HG03342 (cell line): ENCODE measurements around the gene VAV2.
"Not testable (repeated sequence)": the region's sequence is repeated elsewhere in the genome, so short reads cannot be mapped to it uniquely, and the experiment has no call there.

Source experiments
- ATAC-seq: cut with Tn5 transposase; IDR thresholded peaks from one replicate; pipeline ENCODE4 v1.9.1; 2021; ENCODE audit warnings: mild to moderate bottlenecking, moderate library complexity; ENCODE audit not compliant: unreplicated experiment

Gene VAV2

GRCh38 chr9:133759146-133759900 lies 232.8 kb downstream of the VAV2 start:
- no peak for ATAC-seq

DNA sequence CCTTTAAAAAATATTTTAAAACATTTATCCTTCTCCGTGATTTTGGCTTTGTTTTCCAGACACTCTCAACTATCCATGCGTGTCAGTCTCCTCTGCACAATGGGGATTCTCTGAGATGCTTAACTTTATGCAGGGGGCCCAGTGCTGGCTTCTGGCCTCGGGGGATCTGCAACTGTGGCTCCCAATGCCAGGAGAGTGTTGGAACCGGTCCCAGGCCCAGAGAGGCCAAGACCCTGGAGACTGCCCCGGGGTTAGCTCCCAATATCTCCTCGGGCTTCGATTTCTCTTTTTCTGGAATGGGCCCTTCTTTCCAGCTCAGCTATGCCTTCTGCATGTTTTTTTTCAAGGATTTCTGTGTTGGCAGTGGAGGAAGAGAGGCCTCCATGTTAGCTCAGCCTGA lies 233.9 kb downstream of the VAV2 start:
- no peak for ATAC-seq

DNA sequence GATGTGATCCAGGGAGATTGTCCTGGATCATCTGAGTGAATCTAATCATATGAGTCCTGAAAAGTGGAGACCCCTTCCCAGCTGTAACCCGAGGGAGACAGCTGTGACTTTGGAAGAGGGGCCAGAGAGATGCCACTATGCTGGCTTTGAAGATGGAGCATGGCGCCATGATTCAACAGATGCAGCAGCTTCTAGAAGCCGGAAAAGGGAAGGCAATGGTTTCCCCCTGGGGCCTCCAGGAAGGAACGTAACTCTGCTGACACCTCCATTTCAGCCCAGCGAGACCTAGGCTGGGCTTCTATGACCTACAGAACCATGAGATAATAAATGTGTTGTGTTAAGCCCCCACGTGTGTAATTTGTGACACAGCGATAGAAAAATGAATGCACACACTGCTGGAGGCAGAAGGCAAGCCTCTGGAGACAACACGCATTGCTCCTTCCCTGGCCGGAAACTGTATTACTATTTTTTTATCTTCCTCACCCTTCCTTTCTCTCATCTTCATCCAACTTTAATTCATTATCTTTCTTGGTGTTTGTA lies 237.4 kb downstream of the VAV2 start:
- no peak for ATAC-seq

GRCh38 chr9:133754187-133754586 lies 237.9 kb downstream of the VAV2 start:
- ATAC-seq, result no peak

GRCh38 chr9:133752739-133753446 lies 239.2 kb downstream of the VAV2 start:
- no peak for ATAC-seq

DNA sequence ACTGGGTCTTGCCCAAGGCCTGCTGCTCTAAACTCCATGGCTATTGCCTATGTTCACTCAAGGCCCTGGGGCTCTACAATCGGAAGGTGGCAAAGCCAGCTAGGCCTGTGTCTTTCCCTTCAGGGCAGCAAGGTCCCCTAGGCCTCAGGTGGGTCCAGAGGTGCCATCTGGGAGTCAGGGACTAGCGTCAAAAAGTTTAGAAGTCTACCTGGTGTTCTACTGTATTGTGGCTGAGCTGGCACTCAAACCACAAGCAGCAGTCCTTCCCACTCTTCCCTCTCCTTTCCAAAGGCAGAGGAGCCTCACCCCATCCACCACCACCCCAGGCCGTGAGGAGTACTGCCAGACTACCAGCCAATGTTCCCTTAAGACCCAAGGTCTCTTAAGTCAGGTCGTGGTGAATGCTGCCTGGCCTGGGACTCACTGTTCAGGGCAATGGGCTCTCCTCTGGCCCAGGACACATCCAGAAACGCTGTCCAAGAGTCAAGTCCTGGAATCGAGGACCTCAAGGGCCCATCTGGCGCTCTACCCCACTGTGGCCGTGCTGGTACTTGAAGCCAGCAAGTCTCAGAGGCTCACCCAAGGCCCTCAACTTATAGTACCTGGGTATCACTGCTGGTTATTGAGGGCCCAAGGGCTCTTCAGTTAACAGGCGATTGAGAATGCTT lies 241.0 kb downstream of the VAV2 start:
- no peak for ATAC-seq

DNA sequence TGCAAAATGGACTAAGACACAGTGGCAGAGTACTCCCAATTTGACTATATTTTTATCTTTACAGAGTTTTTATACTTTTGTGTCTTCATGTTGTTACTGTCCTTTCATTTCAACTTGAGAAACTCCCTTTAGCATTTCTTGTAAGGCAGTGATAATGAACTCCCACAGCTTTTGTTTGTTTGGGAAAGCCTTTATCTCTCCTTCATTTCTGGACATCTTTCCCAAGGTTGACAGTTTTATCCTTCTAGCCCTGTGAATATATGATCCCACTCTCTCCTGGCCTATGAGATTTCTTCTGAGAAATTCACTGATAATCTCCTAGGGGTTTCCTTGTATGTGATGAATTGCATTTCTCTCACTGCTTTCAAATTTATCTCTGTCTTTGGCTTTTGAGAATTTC lies 244.8 kb downstream of the VAV2 start:
- no peak for ATAC-seq

GRCh38 chr9:133744528-133744927 lies 247.6 kb downstream of the VAV2 start:
- not testable (repeated sequence) for ATAC-seq

DNA sequence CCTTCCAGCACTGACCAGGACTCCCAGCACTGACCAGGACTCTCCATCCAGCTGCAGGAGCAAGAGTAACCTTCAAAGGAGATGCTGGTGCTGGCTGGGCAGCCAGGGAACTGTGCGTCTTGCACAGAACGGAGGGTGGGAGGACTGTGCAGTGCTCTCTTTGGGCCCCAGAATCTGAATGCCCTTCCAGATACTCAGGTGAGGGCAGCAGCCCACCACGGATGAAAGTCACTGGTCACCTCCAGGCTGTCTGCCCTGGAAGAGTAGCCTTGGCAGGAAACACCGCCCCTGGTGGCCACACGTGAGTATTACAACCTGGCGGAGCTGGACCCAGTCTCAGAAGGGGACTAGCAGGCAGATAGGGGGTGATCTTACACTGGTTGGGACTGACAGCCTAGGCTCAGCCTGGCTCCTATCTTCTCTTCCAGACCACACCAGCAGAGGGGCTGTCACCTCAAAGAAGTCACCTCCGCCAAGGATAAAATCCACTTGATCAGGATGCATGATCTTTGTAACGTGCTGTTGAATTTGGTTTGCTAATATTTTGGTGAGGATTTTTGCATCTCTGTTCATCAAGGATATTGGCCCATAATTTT lies 249.2 kb downstream of the VAV2 start:
- no peak for ATAC-seq

- no peak for ATAC-seq
These were observed 249.9 kb downstream of the VAV2 start for GRCh38 chr9:133742251-133742650.

DNA sequence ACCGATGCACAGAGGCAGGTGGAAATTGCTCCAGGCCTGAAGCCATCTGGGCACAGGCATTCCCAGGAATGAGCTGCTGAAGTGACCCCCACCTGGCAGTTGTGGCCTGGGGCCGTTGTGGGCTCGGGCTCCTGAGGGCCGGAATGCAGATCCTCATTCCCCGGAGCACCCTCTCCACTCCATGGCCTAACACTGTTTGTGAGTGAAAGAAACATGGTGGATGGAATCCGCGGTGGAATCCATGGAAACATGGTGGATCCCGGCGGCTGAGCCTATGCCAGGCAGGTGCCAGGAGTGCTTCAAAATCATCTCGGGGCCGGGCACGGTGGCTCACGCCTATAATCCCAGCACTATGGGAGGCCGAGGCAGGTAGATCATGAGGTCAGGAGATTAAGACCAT lies 250.4 kb downstream of the VAV2 start:
- ATAC-seq, result no peak

GRCh38 chr9:133740911-133741310 lies 251.2 kb downstream of the VAV2 start:
- ATAC-seq, result no peak

GRCh38 chr9:133739408-133740280 lies 252.5 kb downstream of the VAV2 start:
- ATAC-seq, result no peak

- no peak for ATAC-seq
These were observed 253.4 kb downstream of the VAV2 start for GRCh38 chr9:133738640-133739225.

DNA sequence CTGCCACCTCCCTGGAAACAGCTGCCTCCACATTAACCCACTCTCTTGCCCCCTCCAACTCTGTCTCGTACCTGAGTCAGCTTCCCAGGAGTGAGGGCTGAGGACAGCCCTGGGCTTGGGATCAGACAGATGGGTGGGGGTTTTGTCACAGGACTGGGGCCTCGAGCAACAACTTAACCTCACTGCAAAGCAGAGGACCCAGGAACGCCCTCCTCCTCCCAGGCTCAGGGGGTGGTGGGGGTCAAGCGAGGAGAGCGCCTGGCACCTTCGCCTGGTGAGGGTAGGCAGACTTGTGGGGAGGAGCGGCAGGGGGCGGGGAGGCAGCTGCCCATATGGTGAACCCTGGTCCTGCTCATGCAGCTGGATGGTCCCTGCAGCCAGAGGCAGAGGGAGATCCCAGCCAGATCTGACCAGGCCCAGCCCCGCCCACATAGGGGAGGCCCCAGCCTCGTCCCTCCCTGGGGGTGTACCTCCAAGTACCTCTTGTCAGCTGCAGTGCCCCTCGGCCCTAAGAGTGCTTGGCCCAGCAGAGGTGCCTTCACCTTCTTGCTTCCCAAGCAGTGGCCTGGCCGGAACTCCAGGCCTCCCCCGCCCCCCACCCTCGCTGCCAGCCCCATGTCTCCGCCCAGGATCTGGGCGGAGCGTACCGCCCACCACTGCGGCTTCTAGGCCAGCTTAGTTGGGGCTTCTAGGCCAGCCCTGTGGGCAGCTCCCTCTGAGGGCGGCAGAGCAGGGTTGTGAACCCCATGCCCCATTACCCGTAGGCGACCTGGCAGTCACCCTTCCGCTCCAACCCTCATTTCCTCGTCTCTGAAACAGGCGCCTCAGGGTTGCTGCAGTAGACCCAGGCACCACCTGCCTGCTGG lies 254.1 kb downstream of the VAV2 start, which contains the start of gene SARDH:
SARDH (minus strand) TSS at position 579 of the 866 bp plus-strand sequence. CDS start 4,179 bp downstream, outside the sequence.
- ATAC-seq, result no peak

- ATAC-seq, result no peak
These were observed 254.9 kb downstream of the VAV2 start for GRCh38 chr9:133737071-133737773.

- ATAC-seq, result no peak
These were observed 256.2 kb downstream of the VAV2 start for GRCh38 chr9:133735931-133736330.

GRCh38 chr9:133735415-133735775 lies 256.7 kb downstream of the VAV2 start:
- no peak for ATAC-seq
